ENCODE measurements around the gene SMYD5.

- TF ChIP-seq, protein P1, sequence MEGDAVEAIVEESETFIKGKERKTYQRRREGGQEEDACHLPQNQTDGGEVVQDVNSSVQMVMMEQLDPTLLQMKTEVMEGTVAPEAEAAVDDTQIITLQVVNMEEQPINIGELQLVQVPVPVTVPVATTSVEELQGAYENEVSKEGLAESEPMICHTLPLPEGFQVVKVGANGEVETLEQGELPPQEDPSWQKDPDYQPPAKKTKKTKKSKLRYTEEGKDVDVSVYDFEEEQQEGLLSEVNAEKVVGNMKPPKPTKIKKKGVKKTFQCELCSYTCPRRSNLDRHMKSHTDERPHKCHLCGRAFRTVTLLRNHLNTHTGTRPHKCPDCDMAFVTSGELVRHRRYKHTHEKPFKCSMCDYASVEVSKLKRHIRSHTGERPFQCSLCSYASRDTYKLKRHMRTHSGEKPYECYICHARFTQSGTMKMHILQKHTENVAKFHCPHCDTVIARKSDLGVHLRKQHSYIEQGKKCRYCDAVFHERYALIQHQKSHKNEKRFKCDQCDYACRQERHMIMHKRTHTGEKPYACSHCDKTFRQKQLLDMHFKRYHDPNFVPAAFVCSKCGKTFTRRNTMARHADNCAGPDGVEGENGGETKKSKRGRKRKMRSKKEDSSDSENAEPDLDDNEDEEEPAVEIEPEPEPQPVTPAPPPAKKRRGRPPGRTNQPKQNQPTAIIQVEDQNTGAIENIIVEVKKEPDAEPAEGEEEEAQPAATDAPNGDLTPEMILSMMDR (IDR thresholded peaks at IDR 0.05) = no peak
- no peak for TF ChIP-seq POLR2A (IDR thresholded peaks at IDR 0.05)
Observed at GRCh38 chr2:73258913-73259215, 44.8 kb downstream of the SMYD5 start.

Measured in lower leg skin (tissue), 3 donors.